Measurements from ENCODE around the gene PTPN14.

- TF ChIP-seq CTCF (IDR thresholded peaks at IDR 0.05 in 4 of 5, conservative IDR thresholded peaks at IDR 0.05 in 1 of 5): no peak
- TF ChIP-seq POLR2A (IDR thresholded peaks at IDR 0.05): no peak
Observed at GRCh38 chr1:214566158-214567104, 15.0 kb upstream of the PTPN14 start.
